Epithelial cell of proximal tubule (primary cell): ENCODE data around the gene SERAC1. TPM values are rescaled to one million over a fixed set of nuclear protein-coding genes. Genes with fewer than 3 reads are reported as not detected.

Experiments
- DNase-seq: peaks from one replicate; pipeline ENCODE4 v3.0.0-alpha.2; 2011; ENCODE audit warnings: low read depth
- H3K4me3 ChIP-seq: 2 replicates; pipeline ENCODE4 v1.5.1; 2011; ENCODE audit warnings: low read depth, mild to moderate bottlenecking, low read length
- total RNA-seq: library from RNA; depleted of rRNA; stranded (reverse); fragments of >200 nt; gene quantifications from 2 replicates; pipeline ENCODE4 v1.2.3, GENCODE V29; 2015
- TF ChIP-seq, protein P1 (sequence below): conservative IDR thresholded peaks from 2 replicates; pipeline ENCODE4 v1.5.1; 2012; ENCODE audit warnings: low read depth, mild to moderate bottlenecking, low read length

The SERAC1 gene
- total RNA-seq, 1 donor from 2014 or later, result 5.1 TPM

DNA sequence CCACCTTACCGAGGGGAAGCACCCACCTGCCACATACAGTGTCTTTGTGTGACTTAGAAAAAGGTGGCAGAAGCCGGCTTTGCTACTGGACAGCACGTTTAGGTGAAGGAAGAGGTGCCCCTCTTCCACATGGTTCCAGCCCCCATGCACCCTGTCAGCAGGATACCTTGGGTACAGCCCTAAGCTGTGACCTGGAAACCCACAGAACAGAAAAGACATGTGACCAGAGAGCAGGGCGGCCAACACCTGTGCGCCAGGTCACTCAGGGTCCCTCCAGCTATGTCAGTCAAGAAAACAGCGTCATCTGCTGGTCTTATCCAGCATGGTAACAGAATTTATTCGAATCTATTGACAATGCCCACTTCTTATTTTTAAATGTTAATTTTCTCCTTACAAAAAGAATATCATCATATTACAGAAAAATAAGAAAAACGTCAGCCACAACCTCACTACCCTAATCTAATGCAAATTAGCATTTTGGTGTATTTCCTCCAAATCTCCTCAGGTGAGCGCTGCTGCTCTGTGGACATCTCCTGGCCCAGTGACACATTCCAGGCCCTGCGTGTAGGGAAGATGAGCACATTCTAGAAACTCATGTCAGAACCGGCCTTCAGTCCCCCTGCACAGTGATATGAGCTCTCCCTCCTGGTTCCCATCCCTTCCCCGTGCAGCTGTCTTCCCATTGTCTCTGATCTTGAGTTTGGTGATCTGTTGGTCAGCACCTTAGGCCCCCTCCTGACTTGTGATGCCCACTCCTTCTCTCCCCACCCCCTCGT lies 37.3 kb upstream of the SERAC1 start:
- no peak overlapping the region for H3K4me3 ChIP-seq
- TF ChIP-seq, protein P1, sequence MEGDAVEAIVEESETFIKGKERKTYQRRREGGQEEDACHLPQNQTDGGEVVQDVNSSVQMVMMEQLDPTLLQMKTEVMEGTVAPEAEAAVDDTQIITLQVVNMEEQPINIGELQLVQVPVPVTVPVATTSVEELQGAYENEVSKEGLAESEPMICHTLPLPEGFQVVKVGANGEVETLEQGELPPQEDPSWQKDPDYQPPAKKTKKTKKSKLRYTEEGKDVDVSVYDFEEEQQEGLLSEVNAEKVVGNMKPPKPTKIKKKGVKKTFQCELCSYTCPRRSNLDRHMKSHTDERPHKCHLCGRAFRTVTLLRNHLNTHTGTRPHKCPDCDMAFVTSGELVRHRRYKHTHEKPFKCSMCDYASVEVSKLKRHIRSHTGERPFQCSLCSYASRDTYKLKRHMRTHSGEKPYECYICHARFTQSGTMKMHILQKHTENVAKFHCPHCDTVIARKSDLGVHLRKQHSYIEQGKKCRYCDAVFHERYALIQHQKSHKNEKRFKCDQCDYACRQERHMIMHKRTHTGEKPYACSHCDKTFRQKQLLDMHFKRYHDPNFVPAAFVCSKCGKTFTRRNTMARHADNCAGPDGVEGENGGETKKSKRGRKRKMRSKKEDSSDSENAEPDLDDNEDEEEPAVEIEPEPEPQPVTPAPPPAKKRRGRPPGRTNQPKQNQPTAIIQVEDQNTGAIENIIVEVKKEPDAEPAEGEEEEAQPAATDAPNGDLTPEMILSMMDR, result peak; percentile 84
- DNase-seq, result no peak

DNA sequence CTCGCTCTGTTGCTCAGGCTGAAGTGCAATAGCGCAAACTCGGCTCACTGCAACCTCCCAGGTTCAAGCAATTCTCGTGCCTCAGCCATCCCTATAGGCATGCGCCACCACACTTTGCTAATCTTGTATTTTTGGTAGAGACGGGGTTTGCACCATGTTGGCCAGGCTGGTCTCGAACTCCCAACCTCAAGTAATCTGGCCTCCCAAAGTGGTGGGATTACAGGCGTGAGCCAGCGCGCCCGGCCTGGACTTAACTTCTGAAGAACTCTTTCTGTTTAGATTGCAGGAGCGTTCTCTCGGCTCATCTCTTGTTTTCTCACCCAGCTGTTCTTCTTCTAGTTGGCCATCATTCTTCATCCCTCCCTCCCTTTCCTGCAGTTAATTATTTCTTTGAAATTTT lies 30.4 kb upstream of the SERAC1 start:
- TF ChIP-seq, protein P1, result no peak

DNA sequence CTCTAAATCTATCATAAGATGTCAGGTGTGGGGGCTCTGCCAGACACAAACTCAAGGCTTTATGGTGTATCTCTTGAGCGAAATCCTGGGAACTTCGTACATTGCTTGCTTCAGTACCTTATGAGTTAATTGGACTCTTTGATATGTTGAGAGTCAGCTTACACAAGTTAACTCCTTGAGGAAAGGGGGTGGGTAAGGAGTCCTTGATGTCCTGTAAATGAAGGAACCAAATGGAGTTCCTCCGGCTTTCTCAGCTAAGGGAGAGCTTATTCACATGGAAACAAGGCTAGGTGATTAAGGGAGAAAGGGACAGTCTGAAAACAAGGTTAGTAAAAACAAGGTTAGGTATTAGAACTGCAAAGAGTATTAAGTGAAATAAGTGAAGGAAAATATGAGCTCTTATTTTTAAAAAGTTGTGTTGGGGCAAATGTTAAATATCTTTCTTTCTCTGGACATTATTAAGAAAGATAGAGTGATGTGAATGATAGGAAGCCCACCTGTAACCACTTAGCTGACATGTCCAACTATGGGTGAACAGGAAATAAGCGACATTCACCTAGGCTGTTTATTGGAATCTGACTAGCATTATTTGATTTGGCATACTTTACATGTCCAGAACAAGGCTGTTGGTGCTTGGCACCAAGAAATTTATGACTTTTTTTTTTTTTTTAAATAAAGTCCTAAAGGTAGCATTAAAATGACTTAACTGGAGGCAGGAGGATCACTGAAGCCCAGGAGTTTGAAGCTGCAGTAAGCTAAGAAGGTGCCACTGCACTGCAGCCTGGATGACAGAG lies 26.6 kb upstream of the SERAC1 start:
- no peak for DNase-seq

More for the DNA sequence above, 30.4 kb upstream of the SERAC1 start:
- DNase-seq, result no peak
- H3K4me3 ChIP-seq, result no peak overlapping the region

DNA sequence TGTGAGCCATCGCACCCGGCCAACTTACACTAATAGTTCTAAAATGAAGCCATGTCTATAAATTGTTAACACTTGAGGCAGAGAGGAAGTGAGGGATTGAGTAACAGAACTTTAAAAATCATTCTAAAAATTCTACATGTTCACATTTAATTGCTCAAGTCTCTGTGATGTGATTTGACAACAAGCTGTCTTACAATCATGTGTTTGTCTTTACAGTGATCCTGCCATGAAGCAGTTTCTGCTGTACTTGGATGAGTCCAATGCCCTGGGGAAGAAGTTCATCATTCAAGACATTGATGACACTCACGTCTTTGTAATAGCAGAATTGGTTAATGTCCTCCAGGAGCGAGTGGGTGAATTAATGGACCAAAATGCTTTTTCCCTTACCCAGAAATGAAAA lies 23.7 kb upstream of the SERAC1 start:
- TF ChIP-seq, protein P1, result no peak
- DNase-seq, result no peak

More for the DNA sequence above, 26.6 kb upstream of the SERAC1 start:
- TF ChIP-seq, protein P1, result no peak
- no peak overlapping the region for H3K4me3 ChIP-seq

DNA sequence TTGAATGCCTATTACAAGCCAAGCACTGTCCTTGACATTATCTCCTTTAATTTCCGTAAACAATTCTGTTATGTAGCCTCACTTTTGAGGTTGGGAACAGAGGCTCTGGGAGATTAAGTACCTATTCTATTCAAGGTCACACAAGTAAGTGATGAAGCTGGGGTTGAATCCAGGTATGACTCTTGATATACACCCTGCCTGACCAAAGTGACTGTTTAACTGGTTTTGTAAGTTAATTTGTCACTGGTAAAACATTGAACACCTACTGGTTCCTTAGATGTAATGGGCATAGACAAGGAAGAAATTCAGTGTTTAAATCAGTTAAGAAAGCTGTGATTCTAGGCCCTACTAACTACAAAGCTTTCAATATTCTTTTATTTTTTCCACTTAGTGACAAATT lies 23.0 kb upstream of the SERAC1 start:
- TF ChIP-seq, protein P1, result no peak
- DNase-seq, result no peak
- no peak overlapping the region for H3K4me3 ChIP-seq

More for the DNA sequence above, 23.7 kb upstream of the SERAC1 start:
- no peak overlapping the region for H3K4me3 ChIP-seq

DNA sequence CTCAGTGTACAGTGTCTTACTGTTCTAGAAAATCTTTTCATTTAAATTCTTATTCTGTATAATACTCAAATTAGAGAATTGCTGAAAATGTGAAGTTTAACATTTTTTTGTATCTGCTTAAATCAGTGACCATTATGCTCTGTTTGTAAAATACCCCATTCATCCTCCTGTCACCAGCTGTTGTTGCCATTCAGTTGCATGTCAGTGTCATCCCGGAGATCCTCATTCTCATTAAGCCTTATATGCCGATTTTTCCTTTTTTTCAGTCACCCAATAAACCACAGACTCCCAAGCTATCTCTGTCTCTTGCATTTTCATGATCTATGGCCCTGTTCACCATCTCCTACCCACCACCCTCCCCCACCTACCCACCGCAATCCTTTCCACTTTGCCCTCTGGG lies 20.5 kb upstream of the SERAC1 start:
- TF ChIP-seq, protein P1, result no peak

More for the DNA sequence above, 20.5 kb upstream of the SERAC1 start:
- no peak overlapping the region for H3K4me3 ChIP-seq
- no peak for DNase-seq
